GM23248 (cell line): ENCODE data around the gene ZNF764. TPM values are rescaled to one million over a fixed set of nuclear protein-coding genes. Genes with fewer than 3 reads are reported as not detected.
"Not testable (repeated sequence)": the region's sequence is repeated elsewhere in the genome, so short reads cannot be mapped to it uniquely, and the experiment has no call there.

Experiments
- DNase-seq: peaks from one replicate; pipeline ENCODE4 v3.0.0-alpha.2; 2015
- H2AFZ ChIP-seq: fragments of 200-600 bp; sonication (generic); 2 replicates; pipeline ENCODE4 v1.6.1; 2016; ENCODE audit warnings: antibody characterized with exemption
- H3F3A ChIP-seq: fragments of 200-600 bp; sonication (generic); 2 replicates; pipeline ENCODE4 v1.6.1; 2016; ENCODE audit warnings: mild to moderate bottlenecking, antibody characterized with exemption, mixed run types; ENCODE audit not compliant: insufficient read depth
- H3K27ac ChIP-seq: fragments of 200-600 bp; sonication (generic); 2 replicates; pipeline ENCODE4 v1.5.1; 2016; ENCODE audit warnings: mild to moderate bottlenecking
- H3K27me3 ChIP-seq: fragments of 200-600 bp; sonication (generic); replicated peaks from 2 replicates; pipeline ENCODE4 v1.6.1; 2016; ENCODE audit warnings: mild to moderate bottlenecking; ENCODE audit not compliant: insufficient read depth
- H3K36me3 ChIP-seq: fragments of 200-600 bp; sonication (generic); 2 replicates; pipeline ENCODE4 v1.6.1; 2016; ENCODE audit warnings: low read depth, mild to moderate bottlenecking
- H3K4me1 ChIP-seq: fragments of 200-600 bp; sonication (generic); 2 replicates; pipeline ENCODE4 v1.6.1; 2016; ENCODE audit warnings: mild to moderate bottlenecking; ENCODE audit not compliant: insufficient read depth
- H3K4me2 ChIP-seq: fragments of 200-600 bp; sonication (generic); one replicate; pipeline ENCODE4 v1.6.1; 2016; ENCODE audit warnings: mild to moderate bottlenecking; ENCODE audit not compliant: unreplicated experiment
- H3K4me3 ChIP-seq: fragments of 200-600 bp; sonication (generic); 2 replicates; pipeline ENCODE4 v1.5.1; 2016; ENCODE audit warnings: mild to moderate bottlenecking
- H3K79me2 ChIP-seq: fragments of 200-600 bp; sonication (generic); 2 replicates; pipeline ENCODE4 v1.6.1; 2016; ENCODE audit warnings: mild to moderate bottlenecking; ENCODE audit not compliant: insufficient read depth
- H3K9ac ChIP-seq: fragments of 200-600 bp; sonication (generic); 2 replicates; pipeline ENCODE4 v1.6.1; 2016; ENCODE audit warnings: mild to moderate bottlenecking
- H3K9me2 ChIP-seq: fragments of 200-600 bp; sonication (generic); 2 replicates; pipeline ENCODE4 v1.6.1; 2016; ENCODE audit warnings: mixed run types, mild to moderate bottlenecking, moderate library complexity; ENCODE audit not compliant: insufficient read depth
- H3K9me3 ChIP-seq: fragments of 200-600 bp; sonication (generic); one replicate; pipeline ENCODE4 v1.6.1; 2017; ENCODE audit warnings: low read depth
- H4K20me1 ChIP-seq: fragments of 200-600 bp; sonication (generic); 2 replicates; pipeline ENCODE4 v1.6.0; 2016; ENCODE audit not compliant: insufficient read depth
- EZH2 ChIP-seq: fragments of 200-600 bp; sonication (generic); IDR thresholded peaks from 2 replicates; pipeline ENCODE4 v1.6.1; 2018; ENCODE audit warnings: antibody characterized with exemption, mild to moderate bottlenecking; ENCODE audit not compliant: insufficient read depth, poor library complexity, severe bottlenecking
- EZH2phosphoT487 ChIP-seq: fragments of 200-600 bp; sonication (generic); IDR thresholded peaks from 2 replicates; pipeline ENCODE4 v1.6.1; 2018; ENCODE audit warnings: antibody characterized with exemption, moderate library complexity, mild to moderate bottlenecking, low read depth; ENCODE audit not compliant: insufficient read depth
- WGBS, 2 experiments: methylation state at CpG; one replicate each; pipeline ENCODE4 v1.1.6; 2015 to 2017; ENCODE audit warnings: low lambda C conversion rate in 2 of 2, low coverage in 1 of 2; ENCODE audit errors: missing lambda C conversion rate in 2 of 2; 5-methylcytosine and 5-hydroxymethylcytosine counted together
- in situ Hi-C: fragments of 300-500 bp; cut with MboI; formaldehyde crosslinking; loops from 2 replicates; pipeline ENCODE4 v1.15.0; 2020
- polyA plus RNA-seq: library from polyadenylated mRNA; unstranded; fragments of >200 nt; fragmentation: Nextera tagmentation; extraction: Ambion mirVana; gene quantifications from 2 replicates; pipeline ENCODE4 v1.2.1, GENCODE V29; 2016
- total RNA-seq: library from RNA; depleted of rRNA; stranded (reverse); fragments of >200 nt; shearing (Covaris generic); gene quantifications from 2 replicates; pipeline ENCODE4 v1.2.3, GENCODE V29; 2014

ZNF764 gene
- total and polyA plus RNA-seq, 2 experiments from 2014 or later = 3.0 to 8.8 TPM

DNA sequence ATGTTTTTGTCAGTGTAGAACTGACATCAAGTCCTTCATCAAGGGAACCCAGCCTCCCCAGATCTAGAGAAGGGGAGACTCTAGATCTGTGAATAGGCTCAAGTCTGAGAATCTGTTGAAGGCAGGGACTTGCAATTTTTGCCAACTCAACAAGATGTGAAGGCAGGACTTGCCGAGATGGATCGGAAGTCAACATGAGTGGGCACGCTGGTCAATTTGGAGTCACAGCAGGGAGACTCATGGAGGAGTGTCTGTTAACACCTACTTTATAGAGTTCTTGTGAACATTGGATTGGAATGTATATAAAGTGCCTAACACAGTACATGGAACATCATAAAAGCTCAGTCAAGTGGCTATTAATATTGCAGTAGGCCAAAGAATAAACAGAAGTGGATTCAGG is 42.0 kb upstream of the ZNF764 start:
- no peaks in the 10 kb centered on the region for H3K79me2 ChIP-seq
- in situ Hi-C loops = loop anchor here (25.0 kb wide), 1 partner anchor 463 kb away; no protein-coding TSS in a partner anchor
- no peaks in the 10 kb centered on the region for H3K9me2 ChIP-seq
- H3F3A ChIP-seq = peaks cover 23% of the 10 kb centered on the region
- H3K36me3 ChIP-seq = 0 out of 2 replicates have a peak, but pooled peaks cover 10% of the 10 kb centered on the region
- DNase-seq = no peak
- peaks cover 17% of the 10 kb centered on the region for H3K4me1 ChIP-seq
- H4K20me1 ChIP-seq = no peaks in the 10 kb centered on the region
- WGBS, 2 experiments = 87 to 88% methylated on average over 3 of the region's 3 CpGs
- H3K27ac ChIP-seq = no peak overlapping the region
- no peak overlapping the region for H3K9ac ChIP-seq
- H3K4me3 ChIP-seq = no peak overlapping the region
- no peaks in the 10 kb centered on the region for H3K27me3 ChIP-seq
- no peaks in the 10 kb centered on the region for H3K9me3 ChIP-seq
- no peak overlapping the region for H3K4me2 ChIP-seq
- TF ChIP-seq EZH2 = no peak
- TF ChIP-seq EZH2phosphoT487 = no peak
- H2AFZ ChIP-seq = no peak overlapping the region

GRCh38 chr16:30592871-30593270 is 34.7 kb upstream of the ZNF764 start:
- Histone ChIP-seq H3K4me3 (no peak overlapping the region), H3K4me2 (no peak overlapping the region), H3K9me2 (no peaks in the 10 kb centered on the region), H3K9ac (no peak overlapping the region), H3K79me2 (no peaks in the 10 kb centered on the region), H3K4me1 (no peaks in the 10 kb centered on the region), H2AFZ (no peak overlapping the region), H3F3A (no peaks in the 10 kb centered on the region), H3K27ac (no peak overlapping the region), H3K36me3 (no peaks in the 10 kb centered on the region), H3K9me3 (no peaks in the 10 kb centered on the region), H4K20me1 (no peaks in the 10 kb centered on the region), H3K27me3 (no peaks in the 10 kb centered on the region)
- in situ Hi-C loops = no loop called here
- 94 to 96% methylated on average over 4 of the region's 4 CpGs for WGBS, 2 experiments
- TF ChIP-seq EZH2 = no peak
- TF ChIP-seq EZH2phosphoT487 = no peak
- DNase-seq = no peak

DNA sequence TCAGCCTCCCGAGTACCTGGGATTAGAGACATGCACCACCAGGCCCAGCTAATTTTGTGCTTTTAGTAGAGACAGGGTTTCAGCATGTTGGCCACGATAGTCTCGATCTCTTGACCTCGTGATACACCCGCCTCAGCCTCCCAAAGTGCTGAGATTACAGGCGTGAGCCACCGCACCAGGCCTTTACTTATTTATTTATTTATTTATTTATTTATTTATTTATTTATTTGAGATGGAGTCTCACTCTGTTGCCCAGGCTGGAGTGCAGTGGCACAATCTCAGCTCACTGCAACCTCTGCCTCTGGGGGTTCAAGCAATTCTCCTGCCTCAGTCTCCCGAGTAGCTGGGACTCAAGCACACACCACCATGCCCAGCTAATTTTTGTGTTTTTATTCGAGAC is 32.7 kb upstream of the ZNF764 start:
- in situ Hi-C loops = not testable (repeated sequence)

GRCh38 chr16:30589582-30589981 is 31.4 kb upstream of the ZNF764 start:
- H3K4me1 ChIP-seq, H3K9me2 ChIP-seq, H3K27ac ChIP-seq, H3F3A ChIP-seq, H3K4me2 ChIP-seq, H4K20me1 ChIP-seq, in situ Hi-C loops, H3K27me3 ChIP-seq, H3K36me3 ChIP-seq, H3K9ac ChIP-seq, H3K4me3 ChIP-seq, H2AFZ ChIP-seq, H3K9me3 ChIP-seq, DNase-seq: not testable (repeated sequence)
- WGBS, 2 experiments = 75% methylated on average over 2 of the region's 2 CpGs
- peaks cover 22% of the 10 kb centered on the region for H3K79me2 ChIP-seq

More for the DNA sequence above, 32.7 kb upstream of the ZNF764 start:
- not testable (repeated sequence) for H4K20me1 ChIP-seq, DNase-seq, H3K36me3 ChIP-seq, H3K4me1 ChIP-seq, H3K4me3 ChIP-seq, H3K9me2 ChIP-seq, H3K9ac ChIP-seq, H3K27me3 ChIP-seq, H3F3A ChIP-seq, H3K9me3 ChIP-seq, H2AFZ ChIP-seq, H3K4me2 ChIP-seq, H3K27ac ChIP-seq
- peaks cover 14% of the 10 kb centered on the region for H3K79me2 ChIP-seq
- 98 to 99% methylated on average over 9 of the region's 9 CpGs for WGBS, 2 experiments

DNA sequence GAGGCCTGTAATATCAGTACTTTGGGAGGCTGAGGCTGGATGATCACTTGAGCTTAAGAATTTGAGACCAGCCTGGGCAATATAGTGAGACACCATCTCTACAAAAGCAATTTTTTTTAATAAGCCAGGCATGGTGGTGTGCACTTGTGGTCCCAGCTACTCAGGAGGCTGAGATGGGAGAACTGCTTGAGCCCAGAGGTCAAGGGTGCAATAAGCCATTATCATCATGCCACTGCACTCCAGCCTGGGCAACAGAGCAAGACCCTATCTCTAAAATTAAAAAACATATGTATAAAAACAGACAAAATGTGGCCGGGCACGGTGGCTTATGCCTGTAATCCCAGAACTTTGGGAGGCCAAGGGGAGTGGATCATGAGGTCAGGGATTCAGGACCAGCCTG is 30.5 kb upstream of the ZNF764 start:
- H3K4me2 ChIP-seq = no peak overlapping the region
- H3K9ac ChIP-seq = no peak overlapping the region
- 96 to 100% methylated on average over 2 of the region's 2 CpGs for WGBS, 2 experiments
- no peaks in the 10 kb centered on the region for H3K27me3 ChIP-seq
- H3K4me1 ChIP-seq = no peaks in the 10 kb centered on the region
- TF ChIP-seq EZH2phosphoT487 (no peak), EZH2 (no peak)
- H2AFZ ChIP-seq = no peak overlapping the region
- H3F3A ChIP-seq = no peaks in the 10 kb centered on the region
- H3K4me3 ChIP-seq = no peak overlapping the region
- no peaks in the 10 kb centered on the region for H3K9me2 ChIP-seq
- no peak for DNase-seq
- no peaks in the 10 kb centered on the region for H3K9me3 ChIP-seq
- in situ Hi-C loops = no loop called here
- no peaks in the 10 kb centered on the region for H4K20me1 ChIP-seq
- no peak overlapping the region for H3K27ac ChIP-seq
- no peaks in the 10 kb centered on the region for H3K36me3 ChIP-seq
- H3K79me2 ChIP-seq = peaks cover 31% of the 10 kb centered on the region
